ENCODE measurements around the gene RFX3. TPM values are rescaled to one million over a fixed set of nuclear protein-coding genes. Genes with fewer than 3 reads are reported as not detected.

RFX3 gene
- total RNA-seq, 2 experiments from 2014 or later = 22.9 to 24.8 TPM

GRCh38 chr9:3433066-3433465, 92.7 kb downstream of the RFX3 start:
- Mint-ChIP-seq H3K4me1 (ENCODE audit: low read depth) (peaks cover 11% of the 10 kb centered on the region), H3K36me3 (ENCODE audit: low read depth) (peaks cover 26% of the 10 kb centered on the region), H3K27me3 (no peaks in the 10 kb centered on the region), H3K4me3 (no peak overlapping the region), H3K27ac (no peak overlapping the region), H3K9me3 (no peaks in the 10 kb centered on the region)
- no peaks in the 10 kb centered on the region for H3K4me1 ChIP-seq (ENCODE audit: insufficient read depth, low read length)
- no peak overlapping the region for H3K4me3 ChIP-seq (ENCODE audit: low read length)
- H3K9me3 ChIP-seq (ENCODE audit: control insufficient read depth in 1 of 2, insufficient read depth in 1 of 2, low read length in 2 of 2) = no peaks in the 10 kb centered on the region
- ATAC-seq (ENCODE audit: poor library complexity) = no peak
- no peaks in the 10 kb centered on the region for H3K27me3 ChIP-seq (ENCODE audit: control insufficient read depth in 1 of 2, insufficient read depth in 2 of 2, low read length in 2 of 2)
- intact Hi-C loops (cut with DNase I, micrococcal nuclease) = no loop called here
- TF ChIP-seq, protein P1, sequence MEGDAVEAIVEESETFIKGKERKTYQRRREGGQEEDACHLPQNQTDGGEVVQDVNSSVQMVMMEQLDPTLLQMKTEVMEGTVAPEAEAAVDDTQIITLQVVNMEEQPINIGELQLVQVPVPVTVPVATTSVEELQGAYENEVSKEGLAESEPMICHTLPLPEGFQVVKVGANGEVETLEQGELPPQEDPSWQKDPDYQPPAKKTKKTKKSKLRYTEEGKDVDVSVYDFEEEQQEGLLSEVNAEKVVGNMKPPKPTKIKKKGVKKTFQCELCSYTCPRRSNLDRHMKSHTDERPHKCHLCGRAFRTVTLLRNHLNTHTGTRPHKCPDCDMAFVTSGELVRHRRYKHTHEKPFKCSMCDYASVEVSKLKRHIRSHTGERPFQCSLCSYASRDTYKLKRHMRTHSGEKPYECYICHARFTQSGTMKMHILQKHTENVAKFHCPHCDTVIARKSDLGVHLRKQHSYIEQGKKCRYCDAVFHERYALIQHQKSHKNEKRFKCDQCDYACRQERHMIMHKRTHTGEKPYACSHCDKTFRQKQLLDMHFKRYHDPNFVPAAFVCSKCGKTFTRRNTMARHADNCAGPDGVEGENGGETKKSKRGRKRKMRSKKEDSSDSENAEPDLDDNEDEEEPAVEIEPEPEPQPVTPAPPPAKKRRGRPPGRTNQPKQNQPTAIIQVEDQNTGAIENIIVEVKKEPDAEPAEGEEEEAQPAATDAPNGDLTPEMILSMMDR (IDR thresholded peaks at IDR 0.05) = no peak
- no peak for DNase-seq
- no peak overlapping the region for H3K27ac ChIP-seq (ENCODE audit: low read depth in 1 of 2, low read length in 2 of 2)
- H3K36me3 ChIP-seq (ENCODE audit: insufficient read depth, low read length) = no peaks in the 10 kb centered on the region
- ChIA-PET CTCF (interaction anchor here (0.6 kb wide), 1 partner anchor 1916 kb away, joined by 3 read pairs; no protein-coding TSS in a partner anchor), POLR2A (no interaction called here)

GRCh38 chr9:3431890-3432289, 93.9 kb downstream of the RFX3 start:
- Histone ChIP-seq H3K36me3 (ENCODE audit: insufficient read depth, low read length) (no peaks in the 10 kb centered on the region), H3K9me3 (ENCODE audit: control insufficient read depth in 1 of 2, insufficient read depth in 1 of 2, low read length in 2 of 2) (no peaks in the 10 kb centered on the region), H3K4me3 (ENCODE audit: low read length) (no peak overlapping the region), H3K27me3 (ENCODE audit: control insufficient read depth in 1 of 2, insufficient read depth in 2 of 2, low read length in 2 of 2) (no peaks in the 10 kb centered on the region), H3K4me1 (ENCODE audit: insufficient read depth, low read length) (no peaks in the 10 kb centered on the region), H3K27ac (ENCODE audit: low read depth in 1 of 2, low read length in 2 of 2) (no peak overlapping the region)
- Mint-ChIP-seq H3K27ac (no peak overlapping the region), H3K27me3 (no peaks in the 10 kb centered on the region), H3K36me3 (ENCODE audit: low read depth) (peaks cover 24% of the 10 kb centered on the region), H3K9me3 (no peaks in the 10 kb centered on the region), H3K4me1 (ENCODE audit: low read depth) (peaks cover 11% of the 10 kb centered on the region), H3K4me3 (no peak overlapping the region)
- TF ChIP-seq, protein P1 (IDR thresholded peaks at IDR 0.05) = no peak
- no peak for DNase-seq
- intact Hi-C loops (cut with DNase I, micrococcal nuclease) = no loop called here
- ATAC-seq (ENCODE audit: poor library complexity) = no peak
- ChIA-PET CTCF (interaction anchor here (1.9 kb wide), 1 partner anchor 9 kb away, joined by 5 read pairs; no protein-coding TSS in a partner anchor), POLR2A (no interaction called here)

GRCh38 chr9:3419893-3420292, 105.9 kb downstream of the RFX3 start:
- Mint-ChIP-seq H3K27me3 (no peaks in the 10 kb centered on the region), H3K36me3 (ENCODE audit: low read depth) (peaks cover 15% of the 10 kb centered on the region), H3K4me1 (ENCODE audit: low read depth) (peaks cover 11% of the 10 kb centered on the region), H3K9me3 (no peaks in the 10 kb centered on the region), H3K4me3 (no peak overlapping the region), H3K27ac (no peak overlapping the region)
- Histone ChIP-seq H3K4me1 (ENCODE audit: insufficient read depth, low read length) (no peaks in the 10 kb centered on the region), H3K9me3 (ENCODE audit: control insufficient read depth in 1 of 2, insufficient read depth in 1 of 2, low read length in 2 of 2) (peaks cover 0 to 4% of the 10 kb centered on the region in 2 experiments), H3K36me3 (ENCODE audit: insufficient read depth, low read length) (no peaks in the 10 kb centered on the region), H3K27me3 (ENCODE audit: control insufficient read depth in 1 of 2, insufficient read depth in 2 of 2, low read length in 2 of 2) (no peaks in the 10 kb centered on the region), H3K27ac (ENCODE audit: low read depth in 1 of 2, low read length in 2 of 2) (no peak overlapping the region), H3K4me3 (ENCODE audit: low read length) (no peak overlapping the region)
- POLR2A ChIA-PET = no interaction called here
- CTCF ChIA-PET = no interaction called here
- ATAC-seq (ENCODE audit: poor library complexity) (no peak), DNase-seq (no peak)
- intact Hi-C loops (cut with DNase I, micrococcal nuclease) = no loop called here
- TF ChIP-seq, protein P1 (IDR thresholded peaks at IDR 0.05) = no peak
